H4 (cell line): Measurements from ENCODE around the gene FKBP2. TPM values are rescaled to one million over a fixed set of nuclear protein-coding genes. Genes with fewer than 3 reads are reported as not detected.

Experiments
- DNase-seq: peaks from one replicate; pipeline ENCODE4 v3.0.0-alpha.2; 2015; ENCODE audit warnings: low spot score
- total RNA-seq: library from RNA; depleted of rRNA; stranded (reverse); fragments of >200 nt; shearing (Covaris generic); gene quantifications from 2 replicates; pipeline ENCODE4 v1.2.3, GENCODE V29; 2014; rRNA removed

The FKBP2 gene
- total RNA-seq, 1 experiment from 2014 or later = 65.7 TPM

- peak; percentile 56 for DNase-seq
These were observed 44.3 kb downstream of the FKBP2 start, which contains the start of gene GPR137 for GRCh38 chr11:64284962-64285884. TSS of gene GPR137 (plus strand) at chr11:64285848. CDS start at chr11:64286525, 677 bp downstream.

DNA sequence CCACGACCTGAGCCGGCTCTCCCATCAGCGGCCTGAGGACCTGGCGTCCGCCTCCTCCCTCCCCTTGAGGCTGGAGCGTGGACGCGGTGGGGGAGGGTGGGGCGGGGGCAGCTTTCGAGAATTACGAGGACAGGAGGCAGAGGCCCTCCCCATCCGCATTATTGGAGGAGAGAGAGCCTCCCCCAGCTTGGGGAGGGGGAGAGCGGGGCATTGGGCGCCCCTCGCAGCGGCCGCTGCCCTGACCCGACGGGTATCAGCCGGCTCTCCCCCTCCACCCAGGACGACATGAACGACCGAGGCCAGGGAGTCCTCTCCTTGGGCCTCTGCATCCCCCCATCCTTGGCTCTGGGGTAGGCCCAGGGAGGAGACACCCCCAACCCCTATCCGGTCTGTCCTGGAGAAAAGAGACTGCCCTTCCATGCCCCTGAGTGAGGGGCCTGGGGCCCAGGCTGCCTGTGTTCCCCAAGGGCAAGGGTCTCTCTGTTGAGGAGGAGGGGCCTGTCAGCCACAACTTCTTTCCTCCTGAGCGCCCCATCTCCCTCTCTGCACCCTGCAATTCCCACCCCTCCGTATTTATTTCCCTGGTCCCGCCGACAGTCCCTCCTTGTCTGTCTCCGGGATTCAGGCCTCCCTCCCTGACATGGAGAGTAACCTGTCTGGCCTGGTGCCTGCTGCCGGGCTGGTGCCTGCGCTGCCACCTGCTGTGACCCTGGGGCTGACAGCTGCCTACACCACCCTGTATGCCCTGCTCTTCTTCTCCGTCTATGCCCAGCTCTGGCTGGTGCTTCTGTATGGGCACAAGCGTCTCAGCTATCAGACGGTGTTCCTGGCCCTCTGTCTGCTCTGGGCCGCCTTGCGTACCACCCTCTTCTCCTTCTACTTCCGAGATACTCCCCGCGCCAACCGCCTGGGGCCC, 45.2 kb downstream of the FKBP2 start:
- DNase-seq = no peak

DNA sequence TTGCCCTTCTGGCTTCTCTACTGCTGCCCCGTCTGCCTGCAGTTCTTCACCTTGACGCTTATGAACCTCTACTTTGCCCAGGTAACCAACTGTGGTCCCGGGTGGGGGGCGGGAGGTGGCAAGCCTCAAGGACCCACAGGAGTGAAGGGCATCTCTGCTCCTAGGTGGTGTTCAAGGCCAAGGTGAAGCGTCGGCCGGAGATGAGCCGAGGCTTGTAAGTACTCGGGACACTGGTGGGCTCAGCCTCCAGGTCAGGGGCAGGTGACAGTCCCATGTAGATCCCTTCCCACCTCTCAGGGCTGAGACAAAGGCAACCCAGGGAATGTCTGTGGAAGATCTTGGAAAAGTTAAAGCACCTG, 45.9 kb downstream of the FKBP2 start:
- no peak for DNase-seq

- DNase-seq = no peak
These were observed 46.9 kb downstream of the FKBP2 start for GRCh38 chr11:64287676-64288352.

DNA sequence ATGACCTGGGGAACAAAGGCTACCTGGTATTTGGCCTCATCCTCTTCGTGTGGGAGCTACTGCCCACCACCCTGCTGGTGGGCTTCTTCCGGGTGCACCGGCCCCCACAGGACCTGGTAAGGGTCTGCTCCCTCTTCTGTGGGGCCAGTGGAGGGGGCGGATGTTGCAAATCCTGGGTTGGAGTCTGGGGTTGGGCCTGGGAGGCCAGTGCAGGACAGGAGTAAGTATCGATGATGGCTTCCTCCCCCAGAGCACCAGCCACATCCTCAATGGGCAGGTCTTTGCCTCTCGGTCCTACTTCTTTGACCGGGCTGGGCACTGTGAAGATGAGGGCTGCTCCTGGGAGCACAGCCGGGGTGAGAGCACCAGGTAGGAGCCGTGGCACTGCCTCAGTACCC, 47.5 kb downstream of the FKBP2 start:
- no peak for DNase-seq

GRCh38 chr11:64289002-64289564, 48.2 kb downstream of the FKBP2 start:
- DNase-seq = no peak

GRCh38 chr11:64290352-64291261, 49.7 kb downstream of the FKBP2 start:
- no peak for DNase-seq

- no peak for DNase-seq
These were observed 50.4 kb downstream of the FKBP2 start, which contains the start of gene KCNK4 for GRCh38 chr11:64291262-64291751. TSS of gene KCNK4 (plus strand) at chr11:64291302. CDS start at chr11:64293019, 1,717 bp downstream.

DNA sequence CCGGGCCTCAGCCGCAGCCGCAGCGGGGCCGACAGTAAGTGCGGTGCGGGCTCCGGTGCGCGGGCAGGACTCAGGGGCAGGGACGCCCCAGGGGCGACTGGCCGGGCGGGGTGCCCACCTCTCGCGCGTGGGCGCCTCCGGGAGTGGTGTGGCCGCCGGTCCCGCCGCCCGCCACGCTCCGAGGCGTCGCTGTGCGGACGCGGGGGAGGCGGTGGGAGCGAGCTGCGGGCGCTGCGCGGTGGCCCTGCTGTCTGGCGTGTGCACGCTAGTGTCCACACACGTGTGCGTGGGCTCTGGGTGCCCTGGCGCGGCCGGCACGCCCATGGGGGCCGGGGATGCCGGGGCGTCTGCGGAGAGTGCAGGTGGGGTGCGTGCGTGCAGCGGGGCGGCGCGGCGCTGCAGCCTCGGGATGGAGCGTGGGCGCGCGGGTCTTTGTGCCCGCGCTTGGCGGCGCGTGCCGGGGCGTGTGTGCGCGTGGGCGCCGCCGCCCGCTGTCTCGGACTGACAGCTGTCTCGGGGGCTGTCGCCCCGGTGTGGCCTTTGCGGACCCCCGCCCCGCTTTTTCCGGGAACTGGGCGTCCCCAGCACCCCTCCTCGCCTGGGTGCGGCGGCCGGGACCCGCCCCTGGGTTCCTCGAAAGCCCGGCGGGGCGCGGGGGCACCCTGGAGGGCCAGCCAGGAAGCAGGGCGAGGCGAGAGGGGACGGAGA, 51.0 kb downstream of the FKBP2 start:
- DNase-seq = no peak

DNA sequence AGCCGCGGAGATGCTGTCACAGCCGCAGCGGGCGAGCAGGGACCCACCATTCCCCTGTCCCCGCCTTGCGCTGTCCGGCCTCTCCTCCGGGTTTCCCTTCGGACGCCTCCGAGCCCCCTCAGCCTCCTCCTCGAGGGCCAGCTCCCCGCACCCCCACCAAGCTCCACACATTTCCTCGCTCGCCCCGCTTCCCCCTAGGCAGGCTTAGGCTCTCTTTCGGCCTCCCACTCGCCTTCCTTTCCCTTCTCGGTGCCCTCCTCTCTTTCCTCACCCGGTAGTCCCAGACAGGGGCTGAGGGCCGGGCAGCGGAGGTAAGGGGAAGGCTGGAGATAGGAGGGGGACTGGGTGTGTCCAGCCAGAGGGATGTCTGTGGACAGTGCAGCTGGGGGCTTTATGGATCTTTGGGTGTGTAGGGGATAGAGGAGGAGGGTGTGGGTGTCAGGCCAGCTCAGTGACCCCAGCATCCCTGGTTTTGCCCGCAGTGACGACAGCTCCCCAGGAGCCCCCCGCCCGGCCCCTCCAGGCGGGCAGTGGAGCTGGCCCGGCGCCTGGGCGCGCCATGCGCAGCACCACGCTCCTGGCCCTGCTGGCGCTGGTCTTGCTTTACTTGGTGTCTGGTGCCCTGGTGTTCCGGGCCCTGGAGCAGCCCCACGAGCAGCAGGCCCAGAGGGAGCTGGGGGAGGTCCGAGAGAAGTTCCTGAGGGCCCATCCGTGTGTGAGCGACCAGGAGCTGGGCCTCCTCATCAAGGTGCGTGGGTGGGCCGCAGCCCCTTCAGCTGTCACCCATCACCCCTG, 51.8 kb downstream of the FKBP2 start:
- no peak for DNase-seq

Other genes starting within 250 kb of the FKBP2 start
- gene FLRT1, start 205.2 kb upstream of the FKBP2 start, total RNA-seq = 0.80 and 1.4 TPM in 2 replicates
- gene MACROD1, start 75.0 kb upstream of the FKBP2 start, total RNA-seq = 4.7 and 5.1 TPM in 2 replicates
- 258 and 296 TPM in 2 replicates for gene STIP1, start 54.9 kb upstream of the FKBP2 start, total RNA-seq
- not detected in 2 replicates for gene FERMT3, start 34.4 kb upstream of the FKBP2 start, total RNA-seq
- 56.1 and 62.3 TPM in 2 replicates for gene TRPT1, start 14.9 kb upstream of the FKBP2 start, total RNA-seq
- gene NUDT22, start 14.8 kb upstream of the FKBP2 start, total RNA-seq = 39.6 and 47.9 TPM in 2 replicates
- 2.5 and 4.5 TPM in 2 replicates for gene DNAJC4, start 10.5 kb upstream of the FKBP2 start, total RNA-seq
- 28.8 and 51.6 TPM in 2 replicates for gene VEGFB, start 6.5 kb upstream of the FKBP2 start, total RNA-seq
- gene PPP1R14B, start 5.8 kb downstream of the FKBP2 start, total RNA-seq = 242 and 321 TPM in 2 replicates
- 10.8 and 12.6 TPM in 2 replicates for gene PLCB3, start 10.4 kb downstream of the FKBP2 start, total RNA-seq
- 86.4 and 90.5 TPM in 2 replicates for gene BAD, start 43.6 kb downstream of the FKBP2 start, total RNA-seq
- 20.9 and 23.7 TPM in 2 replicates for gene GPR137, start 44.8 kb downstream of the FKBP2 start, total RNA-seq
- not detected in 2 replicates for gene KCNK4, start 50.2 kb downstream of the FKBP2 start, total RNA-seq
- gene CATSPERZ, start 59.3 kb downstream of the FKBP2 start, total RNA-seq = not detected in 2 replicates
- gene ESRRA, start 64.4 kb downstream of the FKBP2 start, total RNA-seq = 16.2 and 28.2 TPM in 2 replicates
- 511 and 714 TPM in 2 replicates for gene TRMT112, start 76.5 kb downstream of the FKBP2 start, total RNA-seq
- gene PRDX5, start 77.0 kb downstream of the FKBP2 start, total RNA-seq = 186 and 206 TPM in 2 replicates
- 1.2 and 1.8 TPM in 2 replicates for gene CCDC88B, start 99.1 kb downstream of the FKBP2 start, total RNA-seq
- 20.4 and 33.2 TPM in 2 replicates for gene RPS6KA4, start 118.1 kb downstream of the FKBP2 start, total RNA-seq